Measurements from ENCODE around the gene TMEM100. TPM values are rescaled to one million over a fixed set of nuclear protein-coding genes. Genes with fewer than 3 reads are reported as not detected.

The TMEM100 gene
- total RNA-seq, 1 donor, result 0.36 TPM

DNA sequence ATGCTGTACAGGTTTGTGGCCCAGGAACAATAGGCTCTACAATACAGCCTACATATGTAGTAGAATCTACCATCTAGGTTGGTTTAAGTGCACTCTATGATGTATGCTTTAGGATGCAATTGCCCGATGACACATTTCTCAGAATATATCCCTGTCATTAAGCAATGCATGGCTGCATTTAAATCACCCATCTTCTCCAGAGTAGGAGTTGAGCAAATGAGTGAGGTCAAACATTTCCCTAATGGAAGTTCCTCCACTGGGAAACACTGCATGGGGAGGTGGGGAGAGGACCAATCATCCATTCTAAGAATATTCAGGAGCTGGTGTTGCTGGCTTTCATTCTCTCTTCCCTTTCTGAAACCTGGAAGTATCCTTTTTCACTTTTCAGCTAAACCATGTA is 26.2 kb upstream of the TMEM100 start:
- Histone ChIP-seq H3K36me3 (ENCODE audit: insufficient read depth, low read length) (no peaks in the 10 kb centered on the region), H4K20me1 (ENCODE audit: insufficient read depth, low read length) (peaks cover 4% of the 10 kb centered on the region), H3K27ac (ENCODE audit: low read depth, low read length) (no peak overlapping the region), H3K79me2 (ENCODE audit: insufficient read depth, low read length) (peaks cover 27% of the 10 kb centered on the region), H3K4me3 (ENCODE audit: insufficient read depth, low read length) (no peak overlapping the region), H3K4me1 (ENCODE audit: insufficient read depth, low read length) (peaks cover 6% of the 10 kb centered on the region), H3K4me2 (ENCODE audit: insufficient read depth, low read length) (no peak overlapping the region), H3K9me3 (ENCODE audit: low read depth, low read length) (no peaks in the 10 kb centered on the region), H2AFZ (ENCODE audit: low read length) (no peak overlapping the region), H3K27me3 (ENCODE audit: insufficient read depth, low read length) (peaks cover 7% of the 10 kb centered on the region)
- TF ChIP-seq, protein P1, sequence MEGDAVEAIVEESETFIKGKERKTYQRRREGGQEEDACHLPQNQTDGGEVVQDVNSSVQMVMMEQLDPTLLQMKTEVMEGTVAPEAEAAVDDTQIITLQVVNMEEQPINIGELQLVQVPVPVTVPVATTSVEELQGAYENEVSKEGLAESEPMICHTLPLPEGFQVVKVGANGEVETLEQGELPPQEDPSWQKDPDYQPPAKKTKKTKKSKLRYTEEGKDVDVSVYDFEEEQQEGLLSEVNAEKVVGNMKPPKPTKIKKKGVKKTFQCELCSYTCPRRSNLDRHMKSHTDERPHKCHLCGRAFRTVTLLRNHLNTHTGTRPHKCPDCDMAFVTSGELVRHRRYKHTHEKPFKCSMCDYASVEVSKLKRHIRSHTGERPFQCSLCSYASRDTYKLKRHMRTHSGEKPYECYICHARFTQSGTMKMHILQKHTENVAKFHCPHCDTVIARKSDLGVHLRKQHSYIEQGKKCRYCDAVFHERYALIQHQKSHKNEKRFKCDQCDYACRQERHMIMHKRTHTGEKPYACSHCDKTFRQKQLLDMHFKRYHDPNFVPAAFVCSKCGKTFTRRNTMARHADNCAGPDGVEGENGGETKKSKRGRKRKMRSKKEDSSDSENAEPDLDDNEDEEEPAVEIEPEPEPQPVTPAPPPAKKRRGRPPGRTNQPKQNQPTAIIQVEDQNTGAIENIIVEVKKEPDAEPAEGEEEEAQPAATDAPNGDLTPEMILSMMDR (IDR thresholded peaks at IDR 0.05; ENCODE audit: extremely low read depth, low read depth, low read length), result no peak
- no peak for DNase-seq (ENCODE audit: insufficient read length, low spot score, missing footprints)

DNA sequence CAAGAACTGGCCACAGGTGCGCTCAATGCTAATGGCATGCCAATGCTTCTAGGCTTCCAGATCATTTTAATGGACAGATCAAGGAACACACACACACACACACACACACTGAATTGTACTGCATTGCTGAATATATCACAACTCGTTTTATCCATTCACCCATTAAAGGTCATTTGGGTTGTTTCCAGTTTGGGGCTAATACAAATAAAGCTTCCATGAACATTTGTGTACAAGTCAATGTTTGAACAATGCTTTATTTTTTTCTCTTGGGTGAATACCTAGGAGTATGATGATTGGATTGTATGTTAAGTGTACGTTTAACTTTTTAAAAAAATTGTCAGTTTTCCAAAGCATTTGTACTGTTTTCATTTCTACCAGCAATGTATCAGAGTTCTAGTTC is 24.5 kb upstream of the TMEM100 start:
- no peak for DNase-seq (ENCODE audit: insufficient read length, low spot score, missing footprints)
- no peak overlapping the region for H2AFZ ChIP-seq (ENCODE audit: low read length)
- peaks cover 11% of the 10 kb centered on the region for H3K79me2 ChIP-seq (ENCODE audit: insufficient read depth, low read length)
- H4K20me1 ChIP-seq (ENCODE audit: insufficient read depth, low read length), result no peaks in the 10 kb centered on the region
- no peaks in the 10 kb centered on the region for H3K36me3 ChIP-seq (ENCODE audit: insufficient read depth, low read length)
- H3K4me1 ChIP-seq (ENCODE audit: insufficient read depth, low read length), result peaks cover 6% of the 10 kb centered on the region
- H3K27me3 ChIP-seq (ENCODE audit: insufficient read depth, low read length), result peaks cover 7% of the 10 kb centered on the region
- no peak overlapping the region for H3K27ac ChIP-seq (ENCODE audit: low read depth, low read length)
- no peaks in the 10 kb centered on the region for H3K9me3 ChIP-seq (ENCODE audit: low read depth, low read length)
- no peak overlapping the region for H3K4me3 ChIP-seq (ENCODE audit: insufficient read depth, low read length)
- TF ChIP-seq, protein P1 (IDR thresholded peaks at IDR 0.05; ENCODE audit: extremely low read depth, low read depth, low read length), result no peak
- no peak overlapping the region for H3K4me2 ChIP-seq (ENCODE audit: insufficient read depth, low read length)

DNA sequence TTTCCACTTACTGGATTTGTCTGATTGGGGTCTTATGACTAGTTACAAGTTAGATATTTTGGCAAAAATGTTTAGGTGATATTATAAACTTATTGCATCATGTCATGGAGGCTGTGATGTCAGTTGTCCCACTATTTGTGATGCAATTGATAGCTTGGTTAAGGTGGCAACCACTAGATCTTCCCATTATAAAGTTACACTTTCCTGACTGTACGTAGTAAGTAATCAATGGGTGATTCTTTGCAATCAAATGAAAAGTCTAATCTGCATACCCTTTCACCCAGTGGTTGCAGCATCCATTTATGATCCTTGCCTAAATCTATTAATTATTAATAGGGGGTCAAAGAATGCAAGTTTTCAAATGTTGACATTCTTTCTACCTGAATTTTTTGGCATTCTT is 23.8 kb upstream of the TMEM100 start:
- no peak for DNase-seq (ENCODE audit: insufficient read length, low spot score, missing footprints)
- Histone ChIP-seq H3K36me3 (ENCODE audit: insufficient read depth, low read length) (no peaks in the 10 kb centered on the region), H3K4me2 (ENCODE audit: insufficient read depth, low read length) (no peak overlapping the region), H3K79me2 (ENCODE audit: insufficient read depth, low read length) (peaks cover 3% of the 10 kb centered on the region), H4K20me1 (ENCODE audit: insufficient read depth, low read length) (no peaks in the 10 kb centered on the region), H2AFZ (ENCODE audit: low read length) (no peak overlapping the region), H3K27ac (ENCODE audit: low read depth, low read length) (no peak overlapping the region), H3K9me3 (ENCODE audit: low read depth, low read length) (no peaks in the 10 kb centered on the region), H3K4me3 (ENCODE audit: insufficient read depth, low read length) (no peak overlapping the region), H3K27me3 (ENCODE audit: insufficient read depth, low read length) (peaks cover 7% of the 10 kb centered on the region), H3K4me1 (ENCODE audit: insufficient read depth, low read length) (peaks cover under 1% of the 10 kb centered on the region)
- TF ChIP-seq, protein P1 (IDR thresholded peaks at IDR 0.05; ENCODE audit: extremely low read depth, low read depth, low read length), result no peak

DNA sequence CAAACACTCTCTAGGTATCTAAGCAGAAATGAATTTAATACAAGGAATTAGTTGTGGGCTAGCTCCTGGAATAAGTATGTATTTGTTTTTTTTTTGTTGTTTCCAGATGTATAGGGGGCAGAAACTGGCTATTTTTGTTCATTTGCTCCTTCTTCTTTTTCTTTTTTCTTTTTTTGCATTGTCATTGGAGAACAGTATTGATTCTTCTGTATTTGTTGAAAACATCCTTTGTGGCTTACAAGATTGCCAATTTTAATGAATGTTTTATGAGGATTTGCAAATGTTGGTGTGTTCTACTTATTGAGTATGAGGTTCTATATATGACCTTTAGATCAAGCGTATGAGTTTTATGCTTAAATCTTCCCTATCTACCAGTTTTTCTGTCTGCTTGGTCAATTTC is 22.6 kb upstream of the TMEM100 start:
- no peak overlapping the region for H2AFZ ChIP-seq (ENCODE audit: low read length)
- TF ChIP-seq, protein P1 (IDR thresholded peaks at IDR 0.05; ENCODE audit: extremely low read depth, low read depth, low read length), result no peak
- no peak for DNase-seq (ENCODE audit: insufficient read length, low spot score, missing footprints)
- no peak overlapping the region for H3K27ac ChIP-seq (ENCODE audit: low read depth, low read length)
- H3K79me2 ChIP-seq (ENCODE audit: insufficient read depth, low read length), result no peaks in the 10 kb centered on the region
- no peaks in the 10 kb centered on the region for H3K36me3 ChIP-seq (ENCODE audit: insufficient read depth, low read length)
- H3K9me3 ChIP-seq (ENCODE audit: low read depth, low read length), result no peaks in the 10 kb centered on the region
- no peaks in the 10 kb centered on the region for H3K4me1 ChIP-seq (ENCODE audit: insufficient read depth, low read length)
- H3K4me2 ChIP-seq (ENCODE audit: insufficient read depth, low read length), result no peak overlapping the region
- no peaks in the 10 kb centered on the region for H4K20me1 ChIP-seq (ENCODE audit: insufficient read depth, low read length)
- no peak overlapping the region for H3K4me3 ChIP-seq (ENCODE audit: insufficient read depth, low read length)
- H3K27me3 ChIP-seq (ENCODE audit: insufficient read depth, low read length), result peaks cover 7% of the 10 kb centered on the region

Data from osteoblast (primary cell).